ENCODE measurements around the gene FDXR. TPM values are rescaled to one million over a fixed set of nuclear protein-coding genes. Genes with fewer than 3 reads are reported as not detected.

Gene FDXR
- total and polyA plus RNA-seq, 4 donors, result 3.9 to 10.1 (median 4.6) TPM

DNA sequence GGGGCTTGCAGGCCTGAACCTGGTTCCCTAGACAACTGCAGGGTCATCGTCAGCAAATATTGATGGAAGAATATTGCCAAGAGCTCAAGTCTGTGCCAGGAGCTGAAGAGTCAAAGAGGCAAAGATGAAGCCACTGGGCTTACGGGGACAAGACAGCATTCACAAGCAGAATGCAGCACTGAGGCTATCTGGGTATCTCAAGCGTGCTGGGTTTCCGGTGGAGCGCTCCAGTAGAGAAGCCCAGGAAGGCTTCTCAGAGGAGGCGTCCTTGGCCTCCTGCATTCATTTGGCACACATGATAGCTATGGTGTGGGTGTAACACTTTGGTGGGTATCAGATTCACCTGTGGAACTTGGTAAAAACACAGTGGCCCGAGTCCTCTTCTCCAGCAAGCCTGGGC lies 17.8 kb upstream of the FDXR start:
- Histone ChIP-seq H3K4me3 (ENCODE audit: low read depth in 1 of 3, low read length in 3 of 3) (no peak overlapping the region), H3K36me3 (ENCODE audit: control insufficient read depth in 4 of 4, insufficient read depth in 3 of 4, low read depth in 1 of 4, low read length in 3 of 4) (no peaks in the 10 kb centered on the region), H3K27ac (ENCODE audit: low read depth in 1 of 2, low read length in 2 of 2) (no peak overlapping the region), H3K27me3 (ENCODE audit: control insufficient read depth in 4 of 4, insufficient read depth in 4 of 4, low read length in 3 of 4) (no peaks in the 10 kb centered on the region), H3K4me1 (ENCODE audit: control insufficient read depth in 4 of 4, insufficient read depth in 4 of 4, low read length in 3 of 4) (peaks cover 0 to 16% (median 10%) of the 10 kb centered on the region in 4 donors), H3K9me3 (ENCODE audit: control insufficient read depth in 4 of 4, low read length in 3 of 4) (no peaks in the 10 kb centered on the region), H3K9ac (ENCODE audit: low read depth in 1 of 2, low read length in 2 of 2) (no peak overlapping the region)
- WGBS, result 92% methylated on average over 7 of the region's 7 CpGs
- no peak for DNase-seq (ENCODE audit: low spot score)
- TF ChIP-seq, protein P1, sequence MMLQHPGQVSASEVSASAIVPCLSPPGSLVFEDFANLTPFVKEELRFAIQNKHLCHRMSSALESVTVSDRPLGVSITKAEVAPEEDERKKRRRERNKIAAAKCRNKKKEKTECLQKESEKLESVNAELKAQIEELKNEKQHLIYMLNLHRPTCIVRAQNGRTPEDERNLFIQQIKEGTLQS (IDR thresholded peaks at IDR 0.05), result no peak
- no peak for TF ChIP-seq JUND (IDR thresholded peaks at IDR 0.05)
- no peak for TF ChIP-seq NR2F2 (IDR thresholded peaks at IDR 0.05)
- no peak for TF ChIP-seq RXRA (IDR thresholded peaks at IDR 0.05)
- TF ChIP-seq, protein P2, sequence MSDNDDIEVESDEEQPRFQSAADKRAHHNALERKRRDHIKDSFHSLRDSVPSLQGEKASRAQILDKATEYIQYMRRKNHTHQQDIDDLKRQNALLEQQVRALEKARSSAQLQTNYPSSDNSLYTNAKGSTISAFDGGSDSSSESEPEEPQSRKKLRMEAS (IDR thresholded peaks at IDR 0.05), result no peak
- TF ChIP-seq FOXA2 (IDR thresholded peaks at IDR 0.05), result no peak
- no peak for TF ChIP-seq TAF1 (conservative IDR thresholded peaks at IDR 0.05)
- TF ChIP-seq, protein P3, sequence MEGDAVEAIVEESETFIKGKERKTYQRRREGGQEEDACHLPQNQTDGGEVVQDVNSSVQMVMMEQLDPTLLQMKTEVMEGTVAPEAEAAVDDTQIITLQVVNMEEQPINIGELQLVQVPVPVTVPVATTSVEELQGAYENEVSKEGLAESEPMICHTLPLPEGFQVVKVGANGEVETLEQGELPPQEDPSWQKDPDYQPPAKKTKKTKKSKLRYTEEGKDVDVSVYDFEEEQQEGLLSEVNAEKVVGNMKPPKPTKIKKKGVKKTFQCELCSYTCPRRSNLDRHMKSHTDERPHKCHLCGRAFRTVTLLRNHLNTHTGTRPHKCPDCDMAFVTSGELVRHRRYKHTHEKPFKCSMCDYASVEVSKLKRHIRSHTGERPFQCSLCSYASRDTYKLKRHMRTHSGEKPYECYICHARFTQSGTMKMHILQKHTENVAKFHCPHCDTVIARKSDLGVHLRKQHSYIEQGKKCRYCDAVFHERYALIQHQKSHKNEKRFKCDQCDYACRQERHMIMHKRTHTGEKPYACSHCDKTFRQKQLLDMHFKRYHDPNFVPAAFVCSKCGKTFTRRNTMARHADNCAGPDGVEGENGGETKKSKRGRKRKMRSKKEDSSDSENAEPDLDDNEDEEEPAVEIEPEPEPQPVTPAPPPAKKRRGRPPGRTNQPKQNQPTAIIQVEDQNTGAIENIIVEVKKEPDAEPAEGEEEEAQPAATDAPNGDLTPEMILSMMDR (IDR thresholded peaks at IDR 0.05; ENCODE audit: low read depth, low read length, missing input control), result no peak
- no peak for TF ChIP-seq GABPA (IDR thresholded peaks at IDR 0.05 in 1 of 2, conservative IDR thresholded peaks at IDR 0.05 in 1 of 2)
- no peak for TF ChIP-seq HNF4G (IDR thresholded peaks at IDR 0.05)
- no peak for TF ChIP-seq SP1 (IDR thresholded peaks at IDR 0.05)
- no peak for TF ChIP-seq EGR1 (IDR thresholded peaks at IDR 0.05; ENCODE audit: low read depth in 2 of 2)
- no peak for TF ChIP-seq FOXA1 (IDR thresholded peaks at IDR 0.05)
- TF ChIP-seq, protein P4, sequence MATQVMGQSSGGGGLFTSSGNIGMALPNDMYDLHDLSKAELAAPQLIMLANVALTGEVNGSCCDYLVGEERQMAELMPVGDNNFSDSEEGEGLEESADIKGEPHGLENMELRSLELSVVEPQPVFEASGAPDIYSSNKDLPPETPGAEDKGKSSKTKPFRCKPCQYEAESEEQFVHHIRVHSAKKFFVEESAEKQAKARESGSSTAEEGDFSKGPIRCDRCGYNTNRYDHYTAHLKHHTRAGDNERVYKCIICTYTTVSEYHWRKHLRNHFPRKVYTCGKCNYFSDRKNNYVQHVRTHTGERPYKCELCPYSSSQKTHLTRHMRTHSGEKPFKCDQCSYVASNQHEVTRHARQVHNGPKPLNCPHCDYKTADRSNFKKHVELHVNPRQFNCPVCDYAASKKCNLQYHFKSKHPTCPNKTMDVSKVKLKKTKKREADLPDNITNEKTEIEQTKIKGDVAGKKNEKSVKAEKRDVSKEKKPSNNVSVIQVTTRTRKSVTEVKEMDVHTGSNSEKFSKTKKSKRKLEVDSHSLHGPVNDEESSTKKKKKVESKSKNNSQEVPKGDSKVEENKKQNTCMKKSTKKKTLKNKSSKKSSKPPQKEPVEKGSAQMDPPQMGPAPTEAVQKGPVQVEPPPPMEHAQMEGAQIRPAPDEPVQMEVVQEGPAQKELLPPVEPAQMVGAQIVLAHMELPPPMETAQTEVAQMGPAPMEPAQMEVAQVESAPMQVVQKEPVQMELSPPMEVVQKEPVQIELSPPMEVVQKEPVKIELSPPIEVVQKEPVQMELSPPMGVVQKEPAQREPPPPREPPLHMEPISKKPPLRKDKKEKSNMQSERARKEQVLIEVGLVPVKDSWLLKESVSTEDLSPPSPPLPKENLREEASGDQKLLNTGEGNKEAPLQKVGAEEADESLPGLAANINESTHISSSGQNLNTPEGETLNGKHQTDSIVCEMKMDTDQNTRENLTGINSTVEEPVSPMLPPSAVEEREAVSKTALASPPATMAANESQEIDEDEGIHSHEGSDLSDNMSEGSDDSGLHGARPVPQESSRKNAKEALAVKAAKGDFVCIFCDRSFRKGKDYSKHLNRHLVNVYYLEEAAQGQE (IDR thresholded peaks at IDR 0.05), result no peak

DNA sequence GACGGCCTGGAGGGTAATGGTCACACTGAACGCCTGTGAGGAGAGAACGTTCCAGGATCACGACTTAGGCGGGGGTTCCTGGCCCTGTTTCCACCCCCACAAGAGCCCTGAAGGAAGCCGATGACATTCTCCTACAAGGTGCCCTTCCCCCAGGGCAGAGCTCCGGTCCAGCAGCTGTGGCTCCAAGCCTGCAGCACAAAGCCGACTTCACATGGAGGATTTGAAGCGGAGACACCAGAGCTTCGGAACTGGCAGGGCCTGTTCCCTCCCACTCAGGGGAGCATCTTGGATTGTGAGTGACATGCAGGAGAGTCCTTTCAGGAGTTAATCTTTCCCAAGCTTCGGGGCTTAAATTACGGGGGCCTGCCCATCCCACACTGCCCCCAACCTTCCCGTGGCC lies 15.7 kb upstream of the FDXR start:
- Histone ChIP-seq H3K27ac (ENCODE audit: low read depth in 1 of 2, low read length in 2 of 2) (no peak overlapping the region), H3K9ac (ENCODE audit: low read depth in 1 of 2, low read length in 2 of 2) (no peak overlapping the region), H3K4me1 (ENCODE audit: control insufficient read depth in 4 of 4, insufficient read depth in 4 of 4, low read length in 3 of 4) (peaks cover 0 to 11% (median 8%) of the 10 kb centered on the region in 4 donors), H3K27me3 (ENCODE audit: control insufficient read depth in 4 of 4, insufficient read depth in 4 of 4, low read length in 3 of 4) (no peaks in the 10 kb centered on the region), H3K9me3 (ENCODE audit: control insufficient read depth in 4 of 4, low read length in 3 of 4) (no peaks in the 10 kb centered on the region), H3K4me3 (ENCODE audit: low read depth in 1 of 3, low read length in 3 of 3) (no peak overlapping the region), H3K36me3 (ENCODE audit: control insufficient read depth in 4 of 4, insufficient read depth in 3 of 4, low read depth in 1 of 4, low read length in 3 of 4) (no peaks in the 10 kb centered on the region)
- no peak for DNase-seq (ENCODE audit: low spot score)
- WGBS, result 76% methylated on average over 13 of the region's 13 CpGs
- TF ChIP-seq, protein P2 (IDR thresholded peaks at IDR 0.05), result no peak

Data from liver (tissue), 9 donors.